Common myeloid progenitor, CD34-positive (primary cell): ENCODE data around the gene C2orf78.

Experiments
- CTCF ChIA-PET: fragments of 350-600 bp; sonication (Branson Sonifier 250); formaldehyde crosslinking; loops from one replicate; lab custom pipeline; 2021; ENCODE audit warnings: antibody characterized with exemption; lab: Charles Lee
- POLR2A ChIA-PET: fragments of 350-600 bp; sonication (Branson Sonifier 250); formaldehyde crosslinking; loops from one replicate; lab custom pipeline; 2021; ENCODE audit warnings: antibody characterized with exemption; lab: Charles Lee
- DNase-seq, 3 donors: peaks; one replicate each; pipeline versions ENCODE4 v3.0.0 to v3.0.0-alpha.2; 2013
- H3K27ac ChIP-seq, 2 experiments: 1 replicate in 1 of 2; 2 replicates in 1 of 2; pipeline ENCODE4 v1.7.0; 2013; ENCODE audit warnings: inconsistent platforms in 2 of 2, low read length in 2 of 2, mild to moderate bottlenecking in 2 of 2, low read depth in 1 of 2, moderate library complexity in 1 of 2; ENCODE audit not compliant: severe bottlenecking in 2 of 2, insufficient read depth in 1 of 2, poor library complexity in 1 of 2
- H3K27me3 ChIP-seq, 5 experiments: replicated peaks in 2 of 5; 1 replicate in 3 of 5; 2 replicates in 2 of 5; pipeline versions ENCODE4 v1.6.1 to v1.7.0; 2013; ENCODE audit warnings: low read length in 4 of 5, mild to moderate bottlenecking in 2 of 5, moderate library complexity in 2 of 5, inconsistent platforms in 1 of 5; ENCODE audit not compliant: insufficient read depth in 5 of 5, control insufficient read depth in 4 of 5
- H3K36me3 ChIP-seq, 4 experiments: 1 replicate in 2 of 4; 2 replicates in 2 of 4; pipeline versions ENCODE4 v1.6.1 to v1.7.0; 2013; ENCODE audit warnings: low read length in 3 of 4, control low read depth in 1 of 4, mild to moderate bottlenecking in 1 of 4; ENCODE audit not compliant: control insufficient read depth in 4 of 4, insufficient read depth in 4 of 4
- H3K4me1 ChIP-seq, 4 experiments: 1 replicate in 3 of 4; 2 replicates in 1 of 4; pipeline versions ENCODE4 v1.6.1 to v1.7.1; 2013; ENCODE audit warnings: low read length in 3 of 4, mild to moderate bottlenecking in 3 of 4, control low read depth in 1 of 4, inconsistent platforms in 1 of 4, moderate library complexity in 1 of 4; ENCODE audit not compliant: control insufficient read depth in 4 of 4, insufficient read depth in 4 of 4; ENCODE audit errors: control extremely low read depth in 1 of 4
- H3K4me3 ChIP-seq, 7 experiments: 1 replicate in 4 of 7; 2 replicates in 3 of 7; pipeline versions ENCODE4 v1.5.1 to v1.7.0; 2013; ENCODE audit warnings: mild to moderate bottlenecking in 7 of 7, low read length in 6 of 7, moderate library complexity in 6 of 7, inconsistent platforms in 2 of 7, low read depth in 2 of 7, control low read depth in 1 of 7; ENCODE audit not compliant: insufficient read depth in 4 of 7, control insufficient read depth in 1 of 7; ENCODE audit errors: extremely low read depth in 1 of 7
- H3K9me3 ChIP-seq, 5 experiments: 1 replicate in 4 of 5; 2 replicates in 1 of 5; pipeline versions ENCODE4 v1.6.1 to v1.7.1; 2013; ENCODE audit warnings: low read length in 4 of 5, mild to moderate bottlenecking in 2 of 5, inconsistent platforms in 1 of 5, low read depth in 1 of 5, moderate library complexity in 1 of 5; ENCODE audit not compliant: control insufficient read depth in 4 of 5, insufficient read depth in 2 of 5; ENCODE audit errors: control extremely low read depth in 1 of 5
- WGBS: methylation state at CpG from one replicate; pipeline ENCODE4 v1.1.5; 2013; ENCODE audit not compliant: insufficient coverage; 5-methylcytosine and 5-hydroxymethylcytosine counted together

Gene C2orf78

DNA sequence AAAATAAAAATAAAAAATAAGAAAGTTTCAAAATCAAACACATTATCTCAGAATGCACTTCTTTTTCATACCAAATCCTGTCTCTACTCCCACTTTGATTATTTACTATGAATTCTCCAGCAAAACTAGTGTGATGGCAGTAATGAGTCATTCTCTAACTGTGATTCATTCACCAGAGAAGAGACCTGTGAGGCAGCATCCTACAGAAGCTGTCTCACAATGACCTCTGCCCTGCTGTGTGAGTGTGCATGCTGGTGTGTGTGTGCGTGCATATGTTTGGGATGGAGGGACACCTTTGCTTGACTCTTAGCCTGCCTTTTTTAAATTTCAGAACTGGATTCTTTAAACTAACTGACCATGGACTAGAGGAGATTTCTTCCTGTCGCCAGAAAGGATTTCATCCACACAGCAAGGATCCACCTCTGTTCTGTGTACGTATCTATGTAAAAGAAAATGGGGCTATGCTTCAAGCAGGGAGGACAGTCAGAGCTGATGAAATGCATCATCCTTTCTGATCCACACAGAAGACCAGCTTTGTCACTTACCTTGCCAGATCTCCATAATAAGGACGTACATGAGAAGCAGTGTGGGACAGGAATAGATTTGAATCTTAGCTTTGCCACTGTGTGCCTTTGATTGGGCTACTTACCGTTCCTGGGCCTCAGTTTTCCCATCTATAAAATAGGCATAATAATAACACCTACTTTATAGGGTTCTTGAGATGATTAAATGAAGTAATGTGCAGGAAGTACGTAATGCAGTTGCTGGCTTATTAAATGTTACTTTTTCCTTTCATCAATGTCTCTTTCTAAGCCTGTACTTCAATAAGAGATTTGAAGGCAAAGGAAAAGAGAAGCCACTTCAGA lies 76.0 kb downstream of the C2orf78 start:
- CTCF ChIA-PET = no interaction called here
- peaks cover 21 to 82% (median 59%) of the 10 kb centered on the region in 4 experiments for H3K36me3 ChIP-seq
- H3K27me3 ChIP-seq = no peaks in the 10 kb centered on the region
- DNase-seq = peak in 2 of 3 donors; percentile 20 to 35
- no peaks in the 10 kb centered on the region for H3K9me3 ChIP-seq
- 96% methylated on average over 3 of the region's 6 CpGs for WGBS
- no peak overlapping the region for H3K4me3 ChIP-seq
- POLR2A ChIA-PET = interaction anchor here (0.6 kb wide), 1 partner anchor 108 kb away, joined by 4 read pairs; no protein-coding TSS in a partner anchor
- H3K27ac ChIP-seq = no peak overlapping the region
- H3K4me1 ChIP-seq = no peaks in the 10 kb centered on the region

DNA sequence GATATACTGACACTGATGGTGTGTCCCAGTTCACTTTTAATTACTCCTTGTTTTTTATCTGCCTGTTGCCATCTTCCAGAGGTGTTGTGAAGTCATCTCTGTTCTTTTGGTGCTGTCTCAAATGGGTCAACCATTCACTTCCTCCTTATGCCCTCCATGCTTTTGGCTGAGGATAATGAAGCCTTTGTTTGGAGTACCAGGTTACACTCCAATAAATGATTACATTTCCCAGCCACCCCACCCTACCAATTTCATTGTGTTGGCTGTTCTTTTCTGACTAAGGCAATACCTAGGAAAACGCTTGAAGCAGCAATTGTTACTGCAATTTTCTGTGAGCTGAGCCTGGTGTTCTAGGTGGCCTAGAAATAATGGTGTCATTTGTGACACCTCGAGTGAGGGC lies 79.0 kb downstream of the C2orf78 start:
- POLR2A ChIA-PET = no interaction called here
- Histone ChIP-seq H3K27ac (no peak overlapping the region), H3K4me1 (no peaks in the 10 kb centered on the region), H3K4me3 (no peak overlapping the region), H3K36me3 (peaks cover 28 to 70% (median 54%) of the 10 kb centered on the region in 4 experiments), H3K9me3 (no peaks in the 10 kb centered on the region), H3K27me3 (no peaks in the 10 kb centered on the region)
- 100% methylated on average over 1 of the region's 2 CpGs for WGBS
- DNase-seq = no peak
- CTCF ChIA-PET = interaction anchor here (1.0 to 1.2 kb wide), 3 partner anchors 21 to 218 kb away, joined by 3 read pairs; no protein-coding TSS in a partner anchor
